Lower leg skin (tissue), 4 donors: ENCODE measurements around the gene FAS. TPM values are rescaled to one million over a fixed set of nuclear protein-coding genes. Genes with fewer than 3 reads are reported as not detected.

ENCODE experiments used
- DNase-seq, 2 donors: peaks; one replicate each; pipeline ENCODE4 v3.0.0-alpha.2; 2019; ENCODE audit warnings: low spot score in 2 of 2
- H3K4me3 ChIP-seq: fragments of 200-600 bp; sonication (generic); 2 replicates; pipeline ENCODE4 v1.5.1; 2017; ENCODE audit warnings: mild to moderate bottlenecking, low read depth; ENCODE audit not compliant: poor library complexity, severe bottlenecking
- POLR2A ChIP-seq, 2 donors: fragments of 450-650 bp; IDR thresholded peaks; one replicate each; pipeline ENCODE4 v1.6.1; 2016 to 2017; ENCODE audit warnings: antibody characterized with exemption in 2 of 2, mild to moderate bottlenecking in 1 of 2, moderate library complexity in 1 of 2
- WGBS, 2 donors: methylation state at CpG; one replicate each; pipeline ENCODE4 v1.1.5; 2018; 5-methylcytosine and 5-hydroxymethylcytosine counted together
- intact Hi-C: fragments of 100-400 bp; cut with DNase I; formaldehyde crosslinking; loops from one replicate; pipeline ENCODE4 v1.15.0; 2023; ENCODE audit warnings: low total_unique reads
- total RNA-seq, 4 donors: library from RNA; depleted of rRNA; stranded (reverse); fragments of >200 nt; gene quantifications; one replicate each; pipeline ENCODE4 v1.1.0, GENCODE V29; 2016
- TF ChIP-seq, protein P1 (sequence below), 3 donors: fragments of 450-650 bp; IDR thresholded peaks; one replicate each; pipeline ENCODE4 v1.5.1; 2016; ENCODE audit warnings: antibody characterized with exemption in 3 of 3, mild to moderate bottlenecking in 3 of 3, moderate library complexity in 2 of 3

Gene FAS
- total RNA-seq, 4 donors from 2014 or later: 11.4 to 19.7 (median 16.3) TPM

- intact Hi-C loops: loop anchor here (5.0 kb wide), 1 partner anchor 52 kb away; no protein-coding TSS in a partner anchor
- no peak overlapping the region for H3K4me3 ChIP-seq
- DNase-seq: no peak
- TF ChIP-seq POLR2A (IDR thresholded peaks at IDR 0.05): no peak
- TF ChIP-seq, protein P1, sequence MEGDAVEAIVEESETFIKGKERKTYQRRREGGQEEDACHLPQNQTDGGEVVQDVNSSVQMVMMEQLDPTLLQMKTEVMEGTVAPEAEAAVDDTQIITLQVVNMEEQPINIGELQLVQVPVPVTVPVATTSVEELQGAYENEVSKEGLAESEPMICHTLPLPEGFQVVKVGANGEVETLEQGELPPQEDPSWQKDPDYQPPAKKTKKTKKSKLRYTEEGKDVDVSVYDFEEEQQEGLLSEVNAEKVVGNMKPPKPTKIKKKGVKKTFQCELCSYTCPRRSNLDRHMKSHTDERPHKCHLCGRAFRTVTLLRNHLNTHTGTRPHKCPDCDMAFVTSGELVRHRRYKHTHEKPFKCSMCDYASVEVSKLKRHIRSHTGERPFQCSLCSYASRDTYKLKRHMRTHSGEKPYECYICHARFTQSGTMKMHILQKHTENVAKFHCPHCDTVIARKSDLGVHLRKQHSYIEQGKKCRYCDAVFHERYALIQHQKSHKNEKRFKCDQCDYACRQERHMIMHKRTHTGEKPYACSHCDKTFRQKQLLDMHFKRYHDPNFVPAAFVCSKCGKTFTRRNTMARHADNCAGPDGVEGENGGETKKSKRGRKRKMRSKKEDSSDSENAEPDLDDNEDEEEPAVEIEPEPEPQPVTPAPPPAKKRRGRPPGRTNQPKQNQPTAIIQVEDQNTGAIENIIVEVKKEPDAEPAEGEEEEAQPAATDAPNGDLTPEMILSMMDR (IDR thresholded peaks at IDR 0.05): no peak
- WGBS, 2 donors: 76 to 77% methylated on average over 2 of the region's 2 CpGs
Measured at GRCh38 chr10:88989423-88989822, 1.2 kb upstream of the FAS start.

DNA sequence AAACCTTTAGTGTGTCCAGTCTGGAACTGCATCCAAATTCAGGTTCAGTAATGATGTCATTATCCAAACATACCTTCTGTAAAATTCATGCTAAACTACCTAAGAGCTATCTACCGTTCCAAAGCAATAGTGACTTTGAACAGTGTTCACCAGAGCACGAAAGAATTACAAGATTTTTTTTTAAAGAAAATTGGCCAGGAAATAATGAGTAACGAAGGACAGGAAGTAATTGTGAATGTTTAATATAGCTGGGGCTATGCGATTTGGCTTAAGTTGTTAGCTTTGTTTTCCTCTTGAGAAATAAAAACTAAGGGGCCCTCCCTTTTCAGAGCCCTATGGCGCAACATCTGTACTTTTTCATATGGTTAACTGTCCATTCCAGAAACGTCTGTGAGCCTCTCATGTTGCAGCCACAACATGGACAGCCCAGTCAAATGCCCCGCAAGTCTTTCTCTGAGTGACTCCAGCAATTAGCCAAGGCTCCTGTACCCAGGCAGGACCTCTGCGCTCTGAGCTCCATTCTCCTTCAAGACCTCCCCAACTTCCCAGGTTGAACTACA is 694 bp upstream of the FAS start:
- H3K4me3 ChIP-seq: no peak overlapping the region
- WGBS, 2 donors: 7 to 10% methylated on average over 8 of the region's 8 CpGs
- no peak for TF ChIP-seq POLR2A (IDR thresholded peaks at IDR 0.05)
- TF ChIP-seq, protein P1 (IDR thresholded peaks at IDR 0.05): no peak
- DNase-seq: peak in 1 of 2 donors; percentile 92
- intact Hi-C loops: loop anchor here (5.0 kb wide), 1 partner anchor 53 kb away; no protein-coding TSS in a partner anchor

DNA sequence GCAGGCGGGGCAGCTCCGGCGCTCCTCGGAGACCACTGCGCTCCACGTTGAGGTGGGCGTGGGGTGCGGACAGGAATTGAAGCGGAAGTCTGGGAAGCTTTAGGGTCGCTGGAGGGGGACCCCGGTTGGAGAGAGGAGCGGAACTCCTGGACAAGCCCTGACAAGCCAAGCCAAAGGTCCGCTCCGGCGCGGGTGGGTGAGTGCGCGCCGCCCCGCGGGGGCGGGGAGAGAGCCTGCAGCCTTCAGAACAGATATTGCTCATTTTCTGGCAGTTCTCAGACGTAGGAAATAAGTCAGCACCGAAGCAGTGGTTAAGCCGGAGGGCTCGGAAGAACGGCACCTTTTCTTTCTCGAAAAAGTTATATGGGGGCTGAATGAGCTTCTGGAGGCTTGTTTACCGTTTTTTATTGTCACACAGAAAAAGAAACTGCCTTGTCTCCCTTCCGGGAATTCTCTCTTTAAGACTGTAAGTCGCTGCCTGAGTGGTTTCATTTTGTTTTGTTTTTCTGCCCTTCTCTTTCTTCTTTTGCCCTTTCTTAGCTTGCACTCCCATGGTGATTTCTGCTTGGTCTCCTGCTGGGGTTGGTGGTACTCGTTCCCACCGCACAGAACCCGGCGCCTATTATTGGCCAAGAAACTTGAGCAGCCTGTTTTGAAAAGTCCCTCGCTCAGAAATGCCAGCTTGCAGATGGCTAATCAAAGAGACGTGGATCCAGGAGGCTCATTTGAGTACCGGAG is 732 bp downstream of the FAS start:
- 1% methylated on average over 38 of the region's 38 CpGs for WGBS, 2 donors
- peak; percentile 76 to 96 for DNase-seq
- intact Hi-C loops: no loop called here
- TF ChIP-seq, protein P1 (IDR thresholded peaks at IDR 0.05): no peak
- peak in 1 of 2 donors; percentile 50 for TF ChIP-seq POLR2A (IDR thresholded peaks at IDR 0.05)
- H3K4me3 ChIP-seq: peak overlapping the region; percentile 80

DNA sequence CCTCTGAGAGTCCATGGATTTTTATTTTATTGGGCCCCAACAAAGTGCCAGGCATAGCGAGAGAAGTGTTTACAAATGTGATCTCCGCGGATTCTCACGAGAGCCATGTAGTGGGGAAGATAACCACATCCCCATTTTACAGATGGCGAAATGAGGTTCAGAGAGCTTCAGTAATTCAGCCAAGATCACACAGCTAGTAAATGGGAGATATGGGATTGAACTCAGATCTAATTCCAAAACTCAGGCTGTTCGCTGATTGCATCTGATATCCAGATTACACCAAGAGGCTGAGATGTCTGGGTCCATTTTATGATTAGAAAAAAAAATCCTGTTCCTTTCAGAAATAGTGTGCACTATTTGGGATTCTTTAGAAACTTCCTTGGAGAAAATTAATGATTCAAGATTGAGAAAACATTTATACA is 1.3 kb downstream of the FAS start:
- DNase-seq: no peak
- peak overlapping the region; percentile 80 for H3K4me3 ChIP-seq
- intact Hi-C loops: no loop called here
- TF ChIP-seq POLR2A (IDR thresholded peaks at IDR 0.05): no peak
- TF ChIP-seq, protein P1 (IDR thresholded peaks at IDR 0.05): no peak
- WGBS, 2 donors: 4 to 6% methylated on average over 6 of the region's 6 CpGs

GRCh38 chr10:88992921-88993524 is 2.4 kb downstream of the FAS start:
- TF ChIP-seq, protein P1 (IDR thresholded peaks at IDR 0.05): no peak
- no peak for TF ChIP-seq POLR2A (IDR thresholded peaks at IDR 0.05)
- intact Hi-C loops: no loop called here
- no peak for DNase-seq
- WGBS, 2 donors: 22 to 31% methylated on average over 3 of the region's 3 CpGs
- H3K4me3 ChIP-seq: no peak overlapping the region
